Measurements from ENCODE around the gene LHX2.
A peak's percentile ranks its signal among the peaks of the same experiment; 100 is the strongest.

The LHX2 gene

DNA sequence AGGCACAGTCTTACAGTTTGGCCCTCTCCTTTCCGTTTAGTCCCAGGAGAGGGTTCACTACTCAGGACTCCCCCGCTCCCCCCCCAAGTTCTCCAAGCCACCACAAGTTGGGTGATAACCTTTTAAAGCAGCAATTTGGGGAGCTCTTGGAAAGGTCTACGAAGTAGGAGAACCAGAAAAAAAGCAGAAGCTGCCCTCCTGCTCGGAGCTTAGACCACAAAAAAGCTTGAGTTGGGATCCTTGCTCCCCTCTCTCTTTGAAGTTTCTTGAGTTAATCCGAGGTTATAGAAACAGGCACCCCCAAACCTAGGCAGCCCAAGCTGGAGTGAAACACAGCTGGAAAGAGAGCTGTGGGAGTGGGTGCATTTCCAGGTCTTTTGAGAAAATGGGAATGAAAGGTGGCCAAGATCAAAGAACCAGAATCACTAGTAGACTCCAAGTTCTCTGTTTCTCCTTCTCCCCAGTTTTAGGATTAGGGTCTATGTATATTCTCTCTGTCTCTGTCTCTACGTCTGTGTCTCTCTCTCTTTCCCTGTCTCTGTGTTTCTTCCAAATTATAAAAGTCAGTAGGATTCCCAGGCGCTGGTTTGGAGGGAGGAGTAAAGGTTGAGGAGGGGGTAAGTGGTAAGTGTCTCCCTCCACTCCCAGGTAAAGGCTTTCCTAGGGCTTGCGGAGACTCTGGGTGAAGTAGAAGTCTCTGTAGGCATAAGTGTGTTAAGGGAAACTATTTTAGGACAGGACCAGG lies 2.8 kb downstream of the LHX2 start:
- no peak for DNase-seq

DNA sequence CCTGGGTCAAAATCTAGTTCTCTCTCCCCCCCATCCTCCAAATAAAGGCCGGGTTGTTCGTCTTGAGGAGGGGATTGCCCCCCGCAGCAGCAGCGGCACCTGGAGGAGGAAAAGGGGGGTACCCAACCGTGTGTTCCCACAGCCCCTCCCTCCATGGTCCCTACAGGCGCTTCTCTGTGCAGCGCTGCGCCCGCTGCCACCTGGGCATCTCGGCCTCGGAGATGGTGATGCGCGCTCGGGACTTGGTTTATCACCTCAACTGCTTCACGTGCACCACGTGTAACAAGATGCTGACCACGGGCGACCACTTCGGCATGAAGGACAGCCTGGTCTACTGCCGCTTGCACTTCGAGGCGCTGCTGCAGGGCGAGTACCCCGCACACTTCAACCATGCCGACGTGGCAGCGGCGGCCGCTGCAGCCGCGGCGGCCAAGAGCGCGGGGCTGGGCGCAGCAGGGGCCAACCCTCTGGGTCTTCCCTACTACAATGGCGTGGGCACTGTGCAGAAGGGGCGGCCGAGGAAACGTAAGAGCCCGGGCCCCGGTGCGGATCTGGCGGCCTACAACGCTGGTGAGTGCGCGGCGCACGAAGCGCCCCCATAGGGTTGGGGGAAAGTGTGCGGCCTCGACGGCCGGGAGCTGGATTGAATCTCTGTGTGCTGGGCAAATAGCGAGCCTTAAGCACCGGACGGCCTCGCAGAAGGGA lies 3.5 kb downstream of the LHX2 start:
- DNase-seq: no peak

DNA sequence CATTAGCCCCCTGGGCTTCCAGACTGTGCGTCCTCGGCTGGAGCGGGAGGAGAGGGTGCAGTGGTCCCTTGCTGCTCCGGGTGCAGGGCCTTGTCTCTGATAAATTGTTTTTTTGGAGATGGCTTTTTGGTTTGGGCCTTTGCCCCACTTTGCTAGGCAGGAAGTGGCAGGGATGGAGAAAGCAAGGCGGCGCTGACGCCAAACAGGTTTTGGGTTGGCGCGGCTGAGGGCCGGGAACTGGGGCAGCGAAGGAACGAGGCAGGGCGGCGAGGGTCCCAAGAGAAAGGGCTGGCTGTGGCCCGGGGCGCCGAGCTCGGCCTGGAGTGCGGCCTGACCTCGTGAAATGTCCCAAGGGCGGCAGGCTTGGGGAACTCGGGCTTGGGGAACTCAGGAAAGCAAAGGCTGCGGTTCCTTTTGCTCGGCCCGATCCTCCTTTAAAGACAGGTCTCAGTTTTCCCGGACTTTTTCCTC lies 4.1 kb downstream of the LHX2 start:
- DNase-seq: no peak

- no peak for DNase-seq
Observed at GRCh38 chr9:124016175-124017050, 4.8 kb downstream of the LHX2 start.

- DNase-seq: no peak
Observed at GRCh38 chr9:124017051-124017928, 5.7 kb downstream of the LHX2 start.

DNA sequence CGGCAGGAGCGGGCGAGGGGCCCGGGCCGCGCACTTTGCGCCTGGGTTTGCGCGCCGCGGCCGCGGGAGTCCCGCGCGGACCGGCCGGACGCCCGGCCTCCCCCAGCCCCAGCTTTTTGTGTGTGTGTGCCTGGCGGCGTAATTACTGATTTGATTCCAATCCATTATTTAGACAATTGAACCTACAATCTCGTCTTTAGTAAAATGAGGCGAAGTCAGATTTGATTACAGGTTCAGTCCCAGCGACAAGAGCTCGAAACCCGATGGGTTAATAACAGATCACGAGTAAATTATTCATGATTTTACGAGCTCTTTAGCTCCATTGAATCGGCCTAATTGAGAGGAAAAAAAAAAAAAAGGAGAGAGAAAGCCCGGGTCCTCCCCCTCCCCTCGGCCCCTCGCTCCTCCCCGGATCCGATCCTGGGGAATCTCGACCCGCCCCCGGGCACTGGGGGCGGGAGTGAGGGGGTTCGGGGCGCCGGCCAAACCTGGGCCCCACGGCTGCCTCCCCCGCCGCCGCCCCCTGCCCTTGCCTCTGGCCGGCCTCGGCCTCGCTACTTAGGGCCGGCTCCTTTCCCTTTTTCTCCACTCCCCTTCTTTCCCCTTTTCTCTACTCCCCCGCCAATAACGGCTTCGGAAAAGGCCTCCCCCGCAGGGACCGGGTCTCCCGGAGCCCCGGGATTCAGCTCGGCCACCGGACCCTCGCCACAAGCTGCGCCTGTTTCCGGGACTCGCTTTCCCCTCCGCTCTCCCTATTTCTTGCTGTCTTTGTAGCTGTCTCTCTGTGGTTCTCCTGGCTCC lies 6.6 kb downstream of the LHX2 start:
- no peak for DNase-seq

DNA sequence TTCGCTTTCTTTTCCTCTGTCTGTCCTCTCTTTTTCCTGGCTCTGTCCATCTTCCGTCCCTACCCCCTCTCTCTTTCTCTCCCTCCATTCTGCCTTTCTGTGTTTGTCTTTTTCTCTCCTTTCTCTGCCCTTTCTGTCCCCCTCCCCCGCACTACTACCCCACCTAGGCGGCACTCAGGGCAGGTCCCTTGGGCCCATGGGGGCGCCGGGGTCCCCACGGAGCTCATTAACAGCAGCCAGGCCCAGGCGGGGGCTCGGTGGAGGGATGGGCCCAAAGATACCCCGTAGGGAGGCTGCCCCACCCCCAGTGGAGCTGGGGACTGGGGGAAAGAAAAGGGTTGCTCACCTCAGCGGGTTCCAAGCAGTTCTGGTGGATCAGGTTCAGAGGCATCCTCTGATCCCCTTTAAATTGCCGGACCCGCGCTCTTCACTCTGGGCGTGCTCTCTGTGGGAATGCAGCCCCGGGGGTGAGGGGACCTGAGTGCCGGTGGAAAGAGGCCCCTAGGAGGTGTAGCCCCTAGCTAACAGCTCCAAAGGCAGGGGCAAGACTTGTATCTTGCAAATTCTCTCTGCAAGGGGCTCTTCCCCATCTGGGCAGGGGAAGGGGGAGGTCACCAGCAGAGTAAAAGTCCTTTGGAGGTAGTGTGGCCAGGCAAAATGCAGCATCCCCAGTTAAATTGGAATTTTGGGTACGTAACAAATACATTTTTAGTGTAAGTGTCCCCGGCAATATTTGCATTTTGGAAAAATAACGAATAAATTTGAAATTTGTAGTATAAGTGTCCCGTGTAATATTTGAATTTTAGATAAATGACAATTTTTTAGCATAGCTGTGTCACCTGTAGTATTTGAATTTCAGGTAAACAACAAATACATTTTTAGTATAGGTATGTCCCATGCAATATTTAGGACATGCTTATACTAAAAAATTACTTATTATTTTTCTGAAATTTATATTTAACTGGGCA lies 7.4 kb downstream of the LHX2 start:
- DNase-seq: no peak

- DNase-seq: no peak
Observed at GRCh38 chr9:124019771-124020519, 8.4 kb downstream of the LHX2 start.

DNA sequence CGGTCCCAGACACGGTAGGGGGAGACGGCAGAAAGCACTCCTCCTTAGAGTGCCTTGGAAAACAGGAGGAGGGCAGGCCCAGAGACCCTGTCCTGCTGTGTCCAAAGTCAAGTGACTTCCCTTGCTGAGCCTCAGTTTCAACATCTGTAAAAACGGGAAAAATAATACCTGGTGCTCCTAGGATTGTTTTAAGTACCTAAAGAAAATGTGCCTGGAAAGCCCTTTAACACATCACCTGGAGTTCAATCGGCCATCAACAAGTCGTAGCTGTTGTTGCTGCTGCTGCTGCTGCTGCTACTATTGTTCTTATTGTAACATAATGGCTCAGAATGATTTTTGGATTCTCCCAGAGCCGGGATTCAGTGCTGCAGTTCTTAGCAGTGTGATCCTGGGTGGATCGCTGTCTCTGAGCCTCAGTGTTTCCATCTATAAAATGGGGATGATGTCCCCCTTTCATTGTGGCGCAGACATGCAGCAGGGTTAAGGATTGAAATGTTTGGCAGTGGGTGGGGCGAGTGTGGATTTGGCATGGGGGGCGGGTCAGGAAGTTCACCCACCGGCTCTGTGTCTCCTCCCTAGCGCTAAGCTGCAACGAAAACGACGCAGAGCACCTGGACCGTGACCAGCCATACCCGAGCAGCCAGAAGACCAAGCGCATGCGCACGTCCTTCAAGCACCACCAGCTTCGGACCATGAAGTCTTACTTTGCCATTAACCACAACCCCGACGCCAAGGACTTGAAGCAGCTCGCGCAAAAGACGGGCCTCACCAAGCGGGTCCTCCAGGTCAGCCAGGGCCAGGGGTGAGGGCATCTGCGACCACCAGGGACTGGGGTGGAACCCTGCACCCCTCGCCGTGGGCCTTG lies 9.2 kb downstream of the LHX2 start:
- no peak for DNase-seq

DNA sequence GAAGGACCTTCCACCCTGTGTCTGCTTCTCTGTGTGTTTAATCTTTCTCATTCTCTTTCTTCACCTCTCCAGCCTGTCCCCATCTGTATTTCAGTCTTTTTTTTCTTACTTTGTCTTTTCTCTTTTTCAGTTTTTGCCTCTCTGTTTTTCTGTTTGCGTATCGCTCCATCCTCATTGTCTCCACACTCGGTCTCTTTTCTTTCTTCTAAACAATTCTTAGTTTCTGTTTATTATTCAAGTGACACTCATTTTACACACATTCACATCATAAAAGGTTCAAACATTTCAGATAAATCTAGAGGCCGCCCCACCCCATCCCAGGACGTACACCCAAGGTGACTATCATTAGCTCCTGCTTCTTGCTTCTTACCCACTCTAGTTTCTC lies 9.8 kb downstream of the LHX2 start:
- no peak for DNase-seq

GRCh38 chr9:124022201-124023121 lies 10.9 kb downstream of the LHX2 start:
- no peak for DNase-seq

GRCh38 chr9:124024107-124024506 lies 12.5 kb downstream of the LHX2 start:
- DNase-seq: no peak

GRCh38 chr9:124029617-124030016 lies 18.0 kb downstream of the LHX2 start:
- no peak for DNase-seq

DNA sequence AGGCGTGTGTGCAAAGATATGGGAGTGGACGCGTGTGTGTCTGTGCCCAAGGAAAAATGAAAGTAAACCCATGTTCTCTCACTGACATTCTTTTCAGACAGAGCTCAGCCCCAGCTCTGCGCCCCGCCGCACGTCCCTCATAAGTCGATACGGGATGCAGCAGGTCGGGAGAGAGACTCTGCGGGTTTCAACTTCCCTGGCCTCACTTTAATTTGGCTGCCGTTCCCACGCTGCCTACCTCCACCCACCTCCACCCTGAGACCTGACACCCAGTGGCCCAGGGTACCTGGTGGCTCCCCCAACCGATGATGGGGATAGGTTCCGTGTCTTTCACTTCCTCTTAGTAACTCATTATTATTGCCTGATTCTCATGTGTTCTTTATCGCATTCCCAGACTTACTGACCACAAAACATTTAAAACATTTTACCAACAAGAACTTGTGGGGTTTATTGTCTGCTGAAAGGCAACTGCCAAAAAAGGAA lies 19.4 kb downstream of the LHX2 start:
- DNase-seq: peak; percentile 84

- no peak for DNase-seq
Observed at GRCh38 chr9:124032247-124032646, 20.7 kb downstream of the LHX2 start.

GRCh38 chr9:124033348-124033747 lies 21.8 kb downstream of the LHX2 start:
- DNase-seq: no peak

- DNase-seq: no peak
Observed at GRCh38 chr9:124033967-124034366, 22.4 kb downstream of the LHX2 start.
